ENCODE measurements around the gene GPBP1.

DNA sequence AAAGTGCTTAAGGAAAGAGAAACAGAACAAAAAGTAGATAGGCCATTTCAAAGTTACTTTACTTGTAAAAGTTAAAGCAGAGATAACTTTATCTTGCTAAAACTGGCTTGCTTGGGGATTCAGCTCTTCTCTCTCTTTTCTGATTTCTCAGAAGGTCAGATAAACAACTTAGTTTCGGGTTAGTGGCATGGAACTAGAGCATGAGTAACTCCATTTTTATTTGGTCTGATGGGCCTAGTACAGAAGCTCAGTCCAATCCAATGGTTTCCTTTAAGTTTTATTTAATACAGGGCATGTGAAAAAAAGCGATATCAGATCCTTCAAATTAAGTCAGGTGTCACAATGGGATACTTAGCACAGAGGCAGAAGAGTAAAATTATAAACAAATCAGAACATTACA is 18.8 kb upstream of the GPBP1 start:
- no peak for TF ChIP-seq CTCF (IDR thresholded peaks at IDR 0.05; ENCODE audit: low read depth, low read length, poor library complexity, severe bottlenecking)
- TF ChIP-seq EZH2phosphoT487 (IDR thresholded peaks at IDR 0.05; ENCODE audit: borderline replicate concordance, low read length): no peak
